Activated naive CD8-positive, alpha-beta T cell treated with anti-CD3 and anti-CD28 coated beads, Interleukin-2, amount 50 U/mL, for 16 hours (primary cell): ENCODE results near the gene IL9.

Experiments used
- DNase-seq: peaks from one replicate; pipeline ENCODE4 v3.0.0-alpha.2; 2020; ENCODE audit warnings: low read depth, low spot score

Gene IL9

GRCh38 chr5:135891791-135892190 is 3.9 kb downstream of the IL9 start:
- DNase-seq: no peak

DNA sequence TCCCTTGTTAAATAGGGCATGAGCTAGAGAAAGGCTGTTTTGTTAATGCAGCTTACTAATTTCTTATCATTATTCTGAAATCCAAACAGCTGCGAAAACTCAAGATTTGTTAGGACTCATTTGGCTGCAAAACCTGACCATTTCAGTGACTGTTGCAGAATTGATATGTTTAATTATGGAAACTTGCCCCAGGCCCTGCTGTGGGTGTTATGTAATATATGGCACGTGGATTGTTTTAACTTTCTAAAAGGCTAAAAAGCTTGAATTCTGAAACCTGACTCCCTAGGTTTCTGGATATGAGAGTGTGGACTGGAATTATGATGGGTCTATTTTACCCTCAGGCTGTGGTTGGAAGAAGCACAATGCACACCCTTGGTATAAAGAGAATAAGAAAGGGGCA is 4.4 kb downstream of the IL9 start:
- no peak for DNase-seq

DNA sequence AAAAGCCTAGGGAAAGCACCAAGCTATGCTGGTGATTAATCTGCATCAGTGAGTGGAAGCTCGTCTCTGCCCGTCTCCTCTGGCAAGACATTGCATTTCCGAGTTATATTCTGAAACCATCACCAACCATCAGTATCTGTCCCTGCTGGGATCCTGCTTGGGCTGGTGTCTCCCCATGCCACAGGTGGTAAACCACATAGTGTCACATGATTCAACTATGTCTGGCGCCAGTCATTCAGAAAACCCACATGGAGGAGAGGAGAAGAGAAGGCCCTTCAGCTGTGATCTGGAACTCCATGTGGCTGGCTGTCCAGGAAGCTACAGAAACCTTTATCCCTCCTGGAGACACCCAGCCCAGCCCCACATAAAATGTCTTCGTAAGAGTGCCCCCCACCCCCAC is 4.8 kb downstream of the IL9 start:
- no peak for DNase-seq

- DNase-seq: no peak
Observed at GRCh38 chr5:135890296-135890695, 5.3 kb downstream of the IL9 start.

GRCh38 chr5:135887881-135888614 is 7.6 kb downstream of the IL9 start:
- no peak for DNase-seq

GRCh38 chr5:135887447-135887864 is 8.2 kb downstream of the IL9 start:
- DNase-seq: peak; percentile 15

DNA sequence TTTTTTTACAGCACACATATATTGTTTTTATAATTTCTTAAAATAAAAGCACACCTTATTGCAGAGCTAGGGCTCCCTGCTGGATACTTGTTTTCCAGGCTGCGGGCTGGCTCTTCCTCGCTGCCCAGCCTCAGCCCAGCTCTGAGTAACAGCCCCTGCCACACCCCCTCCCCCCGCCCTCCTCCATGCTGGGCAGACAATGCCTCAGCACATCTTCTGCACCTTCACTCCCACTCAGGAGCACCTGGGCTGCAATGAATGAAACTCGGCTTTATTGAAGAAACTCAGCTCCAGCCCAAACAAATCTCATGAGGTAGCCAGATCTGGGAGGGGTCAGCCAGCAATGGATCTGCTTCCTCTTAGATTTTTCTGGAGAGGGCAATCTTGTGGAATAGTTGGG is 9.5 kb downstream of the IL9 start:
- DNase-seq: no peak

DNA sequence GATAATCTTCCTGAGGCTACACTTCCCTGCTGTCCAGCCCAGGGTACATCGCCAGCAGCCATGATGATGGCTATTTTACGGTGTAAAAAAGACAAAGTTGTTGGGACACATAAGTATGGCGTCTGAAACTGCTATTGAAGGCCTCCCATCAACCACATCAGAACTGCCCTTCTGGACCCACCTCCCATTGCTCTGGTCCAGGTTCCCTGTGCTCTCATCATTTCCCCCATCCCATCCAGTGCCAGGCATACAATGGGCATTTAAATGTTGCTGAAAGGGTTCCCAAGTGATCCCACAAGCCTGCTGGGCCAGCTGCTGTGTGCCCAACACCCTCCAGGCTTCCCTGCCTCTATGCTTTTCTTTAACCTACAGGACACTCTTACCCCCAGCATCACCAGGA is 10.6 kb downstream of the IL9 start:
- no peak for DNase-seq

DNA sequence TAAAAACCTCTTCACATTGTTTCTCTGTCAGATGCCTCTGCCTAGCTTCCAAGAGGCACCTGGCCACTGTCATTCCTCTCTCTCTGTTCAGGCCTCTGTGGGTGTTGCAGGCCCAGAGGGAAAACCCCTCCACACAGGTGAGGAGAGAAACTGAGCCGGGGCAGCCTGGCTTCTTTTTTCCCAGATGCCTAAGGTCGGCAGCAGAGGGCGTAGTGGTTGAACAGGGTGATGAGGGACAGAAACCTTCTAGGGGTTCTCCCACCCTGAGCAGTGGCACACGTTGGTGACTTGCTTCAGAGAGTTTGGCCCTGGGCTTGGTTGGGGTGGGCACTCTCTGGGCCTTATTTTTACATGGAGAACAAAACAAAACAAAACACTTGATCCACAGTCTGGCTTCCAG is 12.2 kb downstream of the IL9 start:
- DNase-seq: no peak

DNA sequence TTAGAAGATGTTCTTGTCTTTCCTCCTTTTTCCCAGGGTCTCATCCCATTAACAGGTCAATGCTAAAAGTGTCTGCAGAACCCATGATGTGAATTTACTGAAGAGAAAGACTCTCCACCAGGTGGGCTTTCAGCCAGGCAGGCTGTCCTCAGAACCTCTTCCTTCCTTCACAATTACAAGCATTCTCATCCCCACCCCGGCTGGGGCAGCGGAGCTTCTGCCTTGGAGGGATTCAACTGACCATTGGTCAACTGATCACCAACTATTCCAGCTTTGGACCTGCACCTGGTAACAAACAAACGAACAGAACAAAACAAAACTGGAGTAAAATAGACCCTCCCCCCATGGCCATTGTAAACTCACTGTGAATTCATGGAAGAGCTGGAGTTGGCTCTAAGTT is 12.6 kb downstream of the IL9 start:
- DNase-seq: no peak

GRCh38 chr5:135881819-135882218 is 13.8 kb downstream of the IL9 start:
- DNase-seq: no peak

- DNase-seq: no peak
Observed at GRCh38 chr5:135881244-135881643, 14.4 kb downstream of the IL9 start.

DNA sequence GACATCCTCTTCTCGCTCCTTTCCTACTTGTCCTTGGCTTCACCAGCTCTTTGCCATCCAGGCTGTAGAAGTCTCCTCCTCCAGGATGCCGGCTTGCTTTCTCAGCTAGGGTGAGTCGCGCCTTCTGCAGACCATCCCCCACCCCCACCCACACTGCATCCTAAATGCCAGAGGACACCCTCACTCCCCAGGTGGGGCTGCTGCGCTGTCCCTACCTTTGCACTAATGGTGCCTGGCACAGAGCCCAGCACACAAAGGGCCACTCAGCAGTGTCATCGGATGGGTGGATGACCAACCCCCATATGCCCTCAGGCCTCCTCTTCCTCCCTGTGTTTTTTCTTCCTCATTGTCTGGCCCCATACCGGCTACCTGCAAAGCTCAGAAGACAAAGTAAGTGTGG is 14.8 kb downstream of the IL9 start:
- DNase-seq: no peak

DNA sequence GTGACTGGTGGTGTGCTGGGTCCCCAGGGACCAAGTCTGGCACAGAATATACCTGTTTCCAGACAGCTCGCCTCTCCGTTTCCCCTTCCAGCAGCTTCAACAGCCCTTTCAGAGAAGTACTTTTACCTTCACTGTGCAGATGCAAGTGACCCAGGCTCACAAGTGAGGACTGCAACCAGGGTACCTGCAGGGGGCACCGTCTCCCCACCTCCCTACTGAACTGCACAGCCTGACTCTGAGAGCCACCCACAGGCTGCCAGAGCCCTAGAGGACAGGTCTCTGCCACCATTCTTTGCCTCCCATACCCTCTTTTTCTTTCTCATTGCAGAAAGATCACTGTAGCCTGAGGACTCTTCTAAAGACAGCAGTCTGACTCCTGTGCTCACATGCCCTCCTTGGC is 15.4 kb downstream of the IL9 start:
- DNase-seq: no peak

DNA sequence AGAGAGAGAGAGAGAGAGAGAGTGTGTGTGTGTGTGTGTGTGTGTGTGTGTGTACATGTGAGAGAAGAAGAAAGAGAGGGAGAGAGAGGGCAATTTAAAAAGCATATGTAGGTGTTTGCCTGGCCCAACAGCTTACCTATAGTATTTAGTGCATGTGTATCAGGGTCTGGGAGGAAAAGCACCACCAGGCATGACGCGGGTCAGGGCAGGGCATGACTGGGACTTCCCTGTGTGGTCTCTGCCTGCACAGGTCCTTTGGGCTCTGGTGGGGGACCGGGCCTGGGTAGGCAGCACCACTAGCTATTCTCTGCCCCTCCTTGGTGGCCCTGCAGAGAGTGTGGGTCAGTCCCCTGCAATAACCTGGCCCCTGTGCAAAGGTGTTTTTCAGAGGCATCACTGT is 16.1 kb downstream of the IL9 start:
- DNase-seq: no peak

DNA sequence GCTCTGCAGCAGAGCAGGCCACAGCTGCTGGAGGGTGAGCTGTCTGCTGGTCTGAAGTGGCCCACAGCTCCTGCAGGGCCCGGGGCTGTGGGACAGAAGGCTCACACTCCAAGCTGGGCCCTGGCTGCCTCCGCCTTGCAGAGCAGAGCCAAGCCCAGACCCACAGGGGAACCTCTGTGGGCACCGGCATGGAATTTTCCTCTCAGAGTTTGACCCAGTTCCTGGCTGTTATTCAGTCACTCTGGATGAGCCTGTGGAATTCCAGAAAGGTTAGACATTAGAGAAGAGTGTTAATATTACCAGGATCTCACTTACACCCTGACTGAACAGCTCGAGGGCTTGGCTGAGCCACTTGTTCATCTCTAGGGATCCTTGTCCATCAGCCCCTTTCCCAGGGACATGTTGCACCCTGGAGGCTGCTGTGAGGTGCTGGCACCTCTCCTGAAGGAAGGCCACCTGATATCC is 17.5 kb downstream of the IL9 start:
- no peak for DNase-seq

DNA sequence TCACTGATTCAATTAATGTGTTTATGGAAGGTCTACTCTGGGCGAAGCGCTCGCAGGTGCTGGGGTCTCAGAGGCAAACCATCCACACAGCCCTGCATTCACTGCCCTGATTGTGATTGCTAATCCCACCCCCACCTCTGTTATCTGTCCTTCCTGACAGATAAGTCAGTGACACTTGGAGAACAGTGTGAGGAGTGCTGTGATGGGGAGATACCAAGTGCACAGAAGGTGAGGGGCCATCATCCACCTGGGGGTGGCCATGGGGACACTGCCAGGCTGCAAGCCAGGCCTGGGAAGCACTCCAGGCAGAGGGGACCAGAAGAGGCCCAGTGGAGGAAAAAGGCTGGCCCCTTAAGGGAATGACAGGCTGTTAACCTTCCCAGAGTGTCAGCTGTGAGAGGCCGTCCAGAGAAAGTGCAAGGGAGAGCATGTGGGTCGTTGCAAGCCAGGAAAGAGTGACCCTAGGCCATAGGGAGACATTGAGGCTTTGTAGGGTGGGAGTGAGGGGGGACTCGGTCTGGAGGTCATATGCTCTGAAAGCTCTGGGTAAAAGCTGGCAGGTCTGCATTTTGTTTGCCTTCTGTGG is 18.0 kb downstream of the IL9 start:
- no peak for DNase-seq

DNA sequence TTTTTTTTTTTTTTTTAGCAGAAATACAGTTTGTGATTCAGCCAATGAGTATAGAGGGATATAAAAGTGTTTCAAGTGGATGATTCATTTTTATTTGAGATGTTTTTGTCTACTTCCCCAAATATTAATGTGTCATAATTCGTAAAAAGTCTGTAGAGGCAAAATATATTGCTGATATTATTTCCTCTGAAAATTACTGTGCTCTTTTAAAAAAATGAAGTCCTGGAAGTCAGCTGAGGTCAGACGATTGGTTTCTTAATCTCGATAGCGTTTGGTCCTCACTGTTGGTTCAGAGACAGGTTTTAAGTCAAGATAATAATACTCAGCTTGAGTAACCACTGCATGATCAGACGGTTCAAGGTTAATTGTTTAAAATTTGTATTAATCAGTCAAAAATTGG is 19.5 kb downstream of the IL9 start:
- no peak for DNase-seq

DNA sequence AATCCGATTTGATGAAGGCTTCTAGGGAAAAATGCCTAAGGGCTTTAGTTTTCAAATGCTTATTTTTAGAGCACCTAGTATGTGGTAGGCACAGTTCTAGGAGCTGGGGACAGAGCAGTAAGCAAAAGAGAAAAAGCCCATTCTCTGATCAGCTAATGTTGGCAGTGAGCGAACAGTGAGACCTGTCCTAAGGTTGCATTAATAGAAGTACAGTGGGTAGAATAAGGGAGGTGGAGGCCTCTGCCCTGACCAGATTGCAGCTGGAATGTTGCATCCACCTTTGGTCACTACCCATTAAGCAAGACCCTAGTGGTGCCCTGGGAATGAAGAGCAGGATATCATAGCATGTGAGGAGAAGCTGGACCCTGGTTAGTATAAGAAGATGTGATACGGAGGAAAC is 20.1 kb downstream of the IL9 start:
- DNase-seq: no peak

DNA sequence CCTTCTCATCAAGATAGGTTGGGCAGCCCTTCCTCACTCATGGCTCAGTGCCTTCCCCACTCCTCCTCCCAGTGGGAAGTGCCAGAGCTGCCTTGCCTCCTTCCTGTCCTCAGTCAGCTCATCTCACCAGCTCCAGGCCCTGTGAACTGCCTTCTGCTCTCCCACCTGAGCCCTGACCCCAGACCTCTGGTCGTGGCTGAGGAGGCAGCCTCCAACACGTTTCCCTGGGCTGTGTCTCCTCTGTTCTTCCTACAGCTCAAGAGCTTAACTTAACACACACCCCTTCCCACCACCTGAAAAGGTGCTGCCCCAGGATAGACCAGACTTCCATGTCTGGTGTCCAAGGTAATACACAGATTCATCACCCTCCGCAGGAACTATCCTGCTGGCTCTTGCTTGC is 21.2 kb downstream of the IL9 start:
- DNase-seq: no peak

DNA sequence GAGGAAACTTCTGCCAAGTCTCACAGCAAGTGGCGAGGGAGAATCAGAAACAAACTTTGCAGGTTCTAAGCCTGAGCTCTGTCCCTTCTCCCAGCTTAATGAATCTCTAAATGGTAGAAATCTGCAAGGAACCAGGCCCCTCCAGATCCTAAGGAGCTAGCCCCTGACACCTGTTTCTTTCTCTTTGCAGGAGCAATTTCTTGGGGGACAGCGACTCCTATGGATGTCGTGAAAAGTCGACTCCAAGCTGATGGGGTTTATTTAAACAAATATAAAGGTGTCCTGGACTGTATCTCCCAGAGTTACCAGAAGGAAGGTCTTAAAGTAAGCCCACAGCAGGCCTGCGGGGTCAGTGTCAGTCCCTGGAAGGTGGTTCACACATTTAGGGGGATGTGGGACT is 21.8 kb downstream of the IL9 start:
- DNase-seq: no peak

- no peak for DNase-seq
Observed at GRCh38 chr5:135871268-135871915, 24.2 kb downstream of the IL9 start.

GRCh38 chr5:135869935-135870334 is 25.7 kb downstream of the IL9 start:
- no peak for DNase-seq
